Heart right ventricle (tissue), 16 donors: ENCODE results near the gene MSMB. TPM values are rescaled to one million over a fixed set of nuclear protein-coding genes. Genes with fewer than 3 reads are reported as not detected.
"Not testable (repeated sequence)": the region's sequence is repeated elsewhere in the genome, so short reads cannot be mapped to it uniquely, and the experiment has no call there.

Experiments used
- ATAC-seq, 8 donors: fragments of 200-7000 bp; cut with Tn5 transposase; one replicate each; pipeline ENCODE4 v1.9.1; 2020; ENCODE audit warnings: mild to moderate bottlenecking in 8 of 8, moderate library complexity in 8 of 8, moderate number of reproducible peaks in 1 of 8
- DNase-seq, 2 donors: peaks; one replicate each; pipeline ENCODE4 v3.0.0-alpha.2; 2020
- H3K27ac ChIP-seq, 10 donors: fragments of 200-600 bp; sonication (generic) in 2 of 10; one replicate each; pipeline versions ENCODE4 v1.5.0 to v1.8.0; 2020 to 2022; ENCODE audit warnings: mild to moderate bottlenecking in 3 of 10
- H3K27me3 ChIP-seq, 7 donors: fragments of 200-600 bp; one replicate each; pipeline ENCODE4 v1.8.0; 2021 to 2022; ENCODE audit warnings: mild to moderate bottlenecking in 2 of 7
- H3K36me3 ChIP-seq, 9 donors: fragments of 200-600 bp; sonication (generic) in 1 of 9; one replicate each; pipeline versions ENCODE4 v1.5.0 to v1.8.0; 2020 to 2022; ENCODE audit warnings: mild to moderate bottlenecking in 2 of 9
- H3K4me1 ChIP-seq, 9 donors: fragments of 200-600 bp; sonication (generic) in 1 of 9; one replicate each; pipeline versions ENCODE4 v1.5.0 to v1.8.0; 2020 to 2022; ENCODE audit warnings: mild to moderate bottlenecking in 4 of 9
- H3K4me3 ChIP-seq, 10 donors: fragments of 200-600 bp; sonication (generic) in 2 of 10; one replicate each; pipeline versions ENCODE4 v1.5.0 to v1.8.0; 2020 to 2022; ENCODE audit warnings: mild to moderate bottlenecking in 7 of 10, moderate library complexity in 2 of 10
- H3K9me3 ChIP-seq, 11 donors: fragments of 200-600 bp in 10 of 11; sonication (generic) in 2 of 11; one replicate each; pipeline versions ENCODE4 v1.5.0 to v1.8.0; 2013 to 2022; ENCODE audit warnings: mild to moderate bottlenecking in 2 of 11, control low read depth in 1 of 11, moderate library complexity in 1 of 11
- WGBS, 2 donors: extraction: QIAGEN DNeasy Blood & Tissue Kit; methylation state at CpG; one replicate each; pipeline ENCODE4 v1.1.7; 2013; ENCODE audit warnings: inconsistent platforms in 1 of 2; 5-methylcytosine and 5-hydroxymethylcytosine counted together
- intact Hi-C, 10 donors: fragments of 100-400 bp; cut with DNase I; formaldehyde crosslinking; loops; one replicate each; pipeline versions ENCODE4 v1.11.1 to v1.14.2; 2022
- polyA plus RNA-seq, 2 donors: library from polyadenylated mRNA; stranded (reverse); fragments of 200-250 nt; gene quantifications; one replicate each; pipeline ENCODE4 v1.2.3, GENCODE V29; 2013
- total RNA-seq, 10 donors: library from RNA; stranded (reverse); fragmentation: NEBNext Ultra II Directional in 3 of 10; extraction: Animal tissue kit (Norgen Biotek cat#: 25700) in 3 of 10; gene quantifications; one replicate each; pipeline versions ENCODE4 v1.2.1 to v1.2.4, GENCODE V29; 2021 to 2023
- TF ChIP-seq, protein P1 (sequence below), 9 donors: fragments of 200-600 bp; sonication (generic) in 2 of 9; IDR thresholded peaks; one replicate each; pipeline versions ENCODE4 v1.5.0 to v1.8.0; 2021 to 2022; ENCODE audit warnings: antibody characterized with exemption in 9 of 9, mild to moderate bottlenecking in 5 of 9, moderate library complexity in 1 of 9
- donor health status: Arrhythmogenic right ventricular cardiomyopathy.
- donor health status: ischemic (EF 13 %, LVEDD 7.1; RV severe dilation, severe dysfunction).
- donor health status: healthy with polysubstance abuse.
- donor health status: DM: no; HTN: yes; CAD: no.
- donor health status: DM: no; HTN: no; CAD: no.
- donor health status: ischemic (EF 25% LVEDD 6.9; RV normal size, moderate dysfunction).
- donor health status: ischemic (EF 25% LVEDD 5.7; RV mildly dilated, moderate dysfunction).
- donor health status: healthy.
- donor health status: DM: yes; HTN: yes; CAD: no.
- donor health status: Ischemic cardiomyopathy.
- donor health status: ischemic (EF 35%, LVEDD 5.7; RV mildly dilated, moderate dysfunction).
- donor health status: nonischemic (EF 11% LVEDD 7.7; RV severe dilation, severe dysfunction).
- donor health status: DM: yes; HTN: yes; CAD: no.
- donor health status: PGD.
- donor health status: ischemic (EF 29% LVEDD 5.4; RV normal size, mild dysfunction).
- donor health status: nonischemic (EF 23%, LVEDD 6.1; RV moderate dilation, normal function).

MSMB gene
- total and polyA plus RNA-seq, 12 donors: not detected

DNA sequence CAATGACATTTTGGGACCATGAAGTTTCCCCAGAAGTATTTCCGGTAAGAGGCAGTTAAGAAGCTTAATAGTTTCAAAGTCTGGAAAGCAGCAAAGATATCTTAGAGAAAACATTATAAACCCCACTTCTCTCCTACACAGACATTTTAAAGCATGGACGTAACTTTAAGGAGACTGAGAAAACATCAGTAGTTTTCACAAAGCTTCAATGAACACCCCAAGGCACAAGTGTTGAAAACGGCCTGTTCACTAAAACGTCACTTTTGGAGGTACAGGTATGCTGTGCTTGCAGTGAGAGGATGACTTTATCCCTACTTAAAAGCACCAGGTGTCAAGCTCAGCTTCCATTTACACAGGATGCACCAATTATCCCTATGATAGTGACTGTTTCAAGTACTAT, 40.7 kb downstream of the MSMB start:
- TF ChIP-seq, protein P1, sequence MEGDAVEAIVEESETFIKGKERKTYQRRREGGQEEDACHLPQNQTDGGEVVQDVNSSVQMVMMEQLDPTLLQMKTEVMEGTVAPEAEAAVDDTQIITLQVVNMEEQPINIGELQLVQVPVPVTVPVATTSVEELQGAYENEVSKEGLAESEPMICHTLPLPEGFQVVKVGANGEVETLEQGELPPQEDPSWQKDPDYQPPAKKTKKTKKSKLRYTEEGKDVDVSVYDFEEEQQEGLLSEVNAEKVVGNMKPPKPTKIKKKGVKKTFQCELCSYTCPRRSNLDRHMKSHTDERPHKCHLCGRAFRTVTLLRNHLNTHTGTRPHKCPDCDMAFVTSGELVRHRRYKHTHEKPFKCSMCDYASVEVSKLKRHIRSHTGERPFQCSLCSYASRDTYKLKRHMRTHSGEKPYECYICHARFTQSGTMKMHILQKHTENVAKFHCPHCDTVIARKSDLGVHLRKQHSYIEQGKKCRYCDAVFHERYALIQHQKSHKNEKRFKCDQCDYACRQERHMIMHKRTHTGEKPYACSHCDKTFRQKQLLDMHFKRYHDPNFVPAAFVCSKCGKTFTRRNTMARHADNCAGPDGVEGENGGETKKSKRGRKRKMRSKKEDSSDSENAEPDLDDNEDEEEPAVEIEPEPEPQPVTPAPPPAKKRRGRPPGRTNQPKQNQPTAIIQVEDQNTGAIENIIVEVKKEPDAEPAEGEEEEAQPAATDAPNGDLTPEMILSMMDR (IDR thresholded peaks at IDR 0.05): no peak
- 83 to 86% methylated on average over 4 of the region's 4 CpGs for WGBS, 2 donors
- DNase-seq: no peak
- ATAC-seq: no peak
- Histone ChIP-seq H3K9me3 (no peaks in the 10 kb centered on the region), H3K36me3 (peaks cover 0 to 100% (median 68%) of the 10 kb centered on the region in 9 donors), H3K4me3 (no peak overlapping the region), H3K27me3 (no peaks in the 10 kb centered on the region), H3K27ac (no peak overlapping the region), H3K4me1 (peaks cover 0 to 20% (median 0%) of the 10 kb centered on the region in 9 donors)
- intact Hi-C loops: no loop called here

DNA sequence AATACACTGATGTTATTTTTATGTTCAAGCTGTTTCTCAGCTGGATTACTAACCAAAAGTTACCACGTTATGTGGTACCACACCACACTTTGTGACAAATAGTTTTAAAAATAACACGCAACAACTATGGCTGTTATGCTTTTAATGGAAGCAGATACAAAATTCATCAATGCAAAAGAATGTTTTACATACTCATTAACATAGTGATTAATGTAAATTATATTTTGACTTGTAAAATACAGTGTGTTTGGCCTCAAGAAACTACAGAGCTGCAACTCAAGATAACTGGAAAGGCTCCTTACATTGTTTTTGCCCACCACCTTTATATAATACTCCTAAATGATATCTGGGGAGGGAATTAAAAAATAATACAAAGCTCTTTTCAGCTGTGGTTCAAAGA, 41.1 kb downstream of the MSMB start:
- no peak overlapping the region for H3K4me3 ChIP-seq
- intact Hi-C loops: no loop called here
- H3K27me3 ChIP-seq: no peaks in the 10 kb centered on the region
- DNase-seq (no peak), ATAC-seq (no peak)
- H3K4me1 ChIP-seq: peaks cover 0 to 18% (median 0%) of the 10 kb centered on the region in 9 donors
- H3K9me3 ChIP-seq: no peaks in the 10 kb centered on the region
- no peak overlapping the region for H3K27ac ChIP-seq
- TF ChIP-seq, protein P1 (IDR thresholded peaks at IDR 0.05): no peak
- 86 to 90% methylated on average over 2 of the region's 2 CpGs for WGBS, 2 donors
- peaks cover 0 to 100% (median 68%) of the 10 kb centered on the region in 9 donors for H3K36me3 ChIP-seq

DNA sequence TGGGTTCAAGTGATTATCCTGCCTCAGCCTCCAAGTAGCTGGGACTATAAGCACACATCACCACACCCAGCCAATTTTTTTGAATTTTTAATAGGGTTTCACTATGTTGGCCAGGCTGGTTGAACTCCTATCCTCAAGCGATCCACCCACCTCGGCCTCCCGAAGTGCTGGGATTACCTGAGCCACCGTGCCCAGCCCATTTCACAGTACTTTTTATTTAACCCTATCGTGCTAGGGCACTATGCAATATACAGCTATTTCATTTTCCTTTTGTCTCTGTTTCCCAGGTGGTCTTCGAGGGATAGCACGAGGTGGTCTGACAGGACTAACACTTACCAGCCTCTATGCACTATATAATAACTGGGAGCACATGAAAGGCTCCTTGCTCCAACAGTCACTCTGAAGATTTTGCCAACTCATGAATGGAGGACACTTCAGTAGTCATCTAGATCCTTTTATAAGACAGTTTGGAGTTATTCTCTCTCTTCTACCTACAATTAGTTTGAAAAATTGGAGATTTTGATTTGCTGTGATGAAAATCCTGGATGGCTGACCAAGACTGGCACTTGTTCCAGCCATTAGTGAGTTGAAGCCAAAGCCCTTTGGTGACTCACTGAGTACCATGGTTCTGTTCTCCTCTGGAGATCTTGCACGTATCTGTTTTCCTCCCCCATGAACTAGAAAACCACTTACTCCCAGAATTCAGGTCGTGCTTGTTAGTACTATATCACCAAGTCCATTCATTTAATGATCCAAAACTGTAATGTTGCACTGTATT, 43.0 kb downstream of the MSMB start:
- WGBS, 2 donors: 84 to 92% methylated on average over 9 of the region's 9 CpGs
- DNase-seq (no peak), ATAC-seq (peak in 2 of 8 donors; percentile 46 to 51)
- Histone ChIP-seq H3K9me3 (no peaks in the 10 kb centered on the region), H3K4me3 (no peak overlapping the region), H3K27me3 (no peaks in the 10 kb centered on the region), H3K36me3 (peaks cover 0 to 100% (median 66%) of the 10 kb centered on the region in 9 donors), H3K4me1 (peaks cover 0 to 7% (median 0%) of the 10 kb centered on the region in 9 donors), H3K27ac (no peak overlapping the region)
- intact Hi-C loops: no loop called here
- TF ChIP-seq, protein P1 (IDR thresholded peaks at IDR 0.05): no peak

DNA sequence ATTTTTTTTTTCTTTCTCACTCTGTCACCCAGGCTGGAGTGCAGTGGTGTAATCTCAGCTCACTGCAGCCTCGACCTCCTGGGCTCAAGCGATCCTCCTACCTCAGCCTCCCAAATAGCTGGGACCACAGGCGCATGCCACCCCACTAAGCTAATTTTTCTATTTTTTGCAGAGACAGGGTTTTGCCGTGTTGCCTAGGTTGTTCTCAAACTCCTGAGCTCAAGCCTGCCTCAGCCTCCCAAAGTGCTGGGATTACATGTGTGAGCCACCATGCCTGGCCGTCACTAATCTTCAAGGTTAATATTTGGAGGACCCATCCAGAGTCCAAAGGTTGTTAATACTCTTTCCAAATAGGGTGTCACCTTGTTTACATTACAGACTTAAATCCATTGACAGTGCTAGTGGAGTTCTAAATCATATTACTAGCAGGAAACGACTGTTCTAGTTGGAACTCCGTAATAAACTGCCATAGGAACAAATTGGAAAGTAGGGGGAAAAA, 43.8 kb downstream of the MSMB start:
- H3K27me3 ChIP-seq, H3K27ac ChIP-seq, H3K9me3 ChIP-seq, H3K4me1 ChIP-seq, intact Hi-C loops, H3K4me3 ChIP-seq, DNase-seq, ATAC-seq: not testable (repeated sequence)
- 88 to 94% methylated on average over 7 of the region's 7 CpGs for WGBS, 2 donors
- peaks cover 0 to 100% (median 57%) of the 10 kb centered on the region in 9 donors for H3K36me3 ChIP-seq
